ENCODE measurements around the gene QPCTL.
"Not testable (repeated sequence)": the region's sequence is repeated elsewhere in the genome, so short reads cannot be mapped to it uniquely, and the experiment has no call there.

The QPCTL gene

DNA sequence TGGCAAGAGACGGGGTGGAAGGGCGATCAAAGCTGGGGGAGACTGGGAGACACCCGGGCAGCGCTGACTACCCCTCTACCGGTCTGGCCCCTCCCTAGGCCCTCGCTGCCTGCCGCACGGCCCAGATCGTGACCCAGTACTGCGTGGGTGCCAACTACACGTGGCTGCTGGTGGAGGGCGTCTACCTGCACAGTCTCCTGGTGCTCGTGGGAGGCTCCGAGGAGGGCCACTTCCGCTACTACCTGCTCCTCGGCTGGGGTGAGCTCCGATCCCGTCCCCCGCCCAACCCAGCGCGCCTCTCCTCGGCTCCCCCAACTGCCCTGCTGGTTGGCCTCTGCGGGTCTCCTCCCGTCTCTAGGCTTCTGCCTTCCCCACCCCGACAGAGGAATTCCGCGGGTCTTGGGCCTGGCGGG, 15.6 kb upstream of the QPCTL start:
- peak; percentile 55 to 57 for ATAC-seq

DNA sequence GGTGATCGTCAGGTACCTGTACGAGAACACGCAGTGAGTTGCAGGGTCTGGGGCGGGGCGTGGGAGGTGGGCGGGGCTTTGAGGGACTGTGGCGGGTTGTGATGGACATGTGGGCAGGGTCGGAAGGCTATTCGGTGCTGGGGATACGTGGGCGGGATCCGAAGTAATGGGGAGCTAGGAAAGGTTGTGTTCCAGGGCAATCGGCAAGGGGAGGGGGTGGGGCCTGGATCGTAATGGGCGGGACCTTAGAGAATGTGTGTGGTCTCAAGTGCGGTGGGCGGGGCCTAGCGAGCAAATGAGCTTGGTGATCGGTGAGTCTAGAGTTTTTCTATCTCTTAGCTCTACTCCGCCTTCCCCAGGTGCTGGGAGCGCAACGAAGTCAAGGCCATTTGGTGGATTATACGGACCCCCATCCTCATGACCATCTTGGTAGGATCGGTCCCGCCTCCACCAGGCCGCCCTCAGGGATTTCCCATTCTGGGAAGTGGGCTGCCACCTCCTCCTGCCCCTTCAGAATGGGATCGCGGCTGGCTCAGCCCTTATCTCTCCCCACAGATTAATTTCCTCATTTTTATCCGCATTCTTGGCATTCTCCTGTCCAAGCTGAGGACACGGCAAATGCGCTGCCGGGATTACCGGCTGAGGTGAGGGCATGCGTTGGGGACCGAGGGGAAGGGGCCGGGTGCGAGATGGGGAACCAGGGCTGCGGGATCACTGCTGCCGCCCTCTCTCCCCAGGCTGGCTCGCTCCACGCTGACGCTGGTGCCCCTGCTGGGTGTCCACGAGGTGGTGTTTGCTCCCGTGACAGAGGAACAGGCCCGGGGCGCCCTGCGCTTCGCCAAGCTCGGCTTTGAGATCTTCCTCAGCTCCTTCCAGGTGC, 14.9 kb upstream of the QPCTL start:
- peak; percentile 61 to 66 for ATAC-seq

DNA sequence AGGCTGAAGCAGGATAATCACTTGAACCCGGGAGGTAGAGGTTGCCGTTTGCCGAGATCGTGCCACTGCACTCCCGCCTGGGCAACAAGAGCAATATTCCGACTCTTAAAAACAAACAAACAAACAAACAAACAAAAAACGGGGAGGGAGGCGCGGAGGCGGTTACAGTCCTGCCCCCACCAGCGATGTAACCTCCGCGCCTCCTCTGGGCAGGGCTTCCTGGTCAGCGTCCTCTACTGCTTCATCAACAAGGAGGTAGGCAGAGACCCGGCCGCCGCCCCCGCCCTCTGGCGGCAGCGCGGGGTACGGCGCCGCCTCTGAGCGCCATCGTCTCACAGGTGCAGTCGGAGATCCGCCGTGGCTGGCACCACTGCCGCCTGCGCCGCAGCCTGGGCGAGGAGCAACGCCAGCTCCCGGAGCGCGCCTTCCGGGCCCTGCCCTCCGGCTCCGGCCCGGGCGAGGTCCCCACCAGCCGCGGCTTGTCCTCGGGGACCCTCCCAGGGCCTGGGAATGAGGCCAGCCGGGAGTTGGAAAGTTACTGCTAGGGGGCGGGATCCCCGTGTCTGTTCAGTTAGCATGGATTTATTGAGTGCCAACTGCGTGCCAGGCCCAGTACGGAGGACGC, 11.0 kb upstream of the QPCTL start:
- ATAC-seq: peak; percentile 79 to 81

DNA sequence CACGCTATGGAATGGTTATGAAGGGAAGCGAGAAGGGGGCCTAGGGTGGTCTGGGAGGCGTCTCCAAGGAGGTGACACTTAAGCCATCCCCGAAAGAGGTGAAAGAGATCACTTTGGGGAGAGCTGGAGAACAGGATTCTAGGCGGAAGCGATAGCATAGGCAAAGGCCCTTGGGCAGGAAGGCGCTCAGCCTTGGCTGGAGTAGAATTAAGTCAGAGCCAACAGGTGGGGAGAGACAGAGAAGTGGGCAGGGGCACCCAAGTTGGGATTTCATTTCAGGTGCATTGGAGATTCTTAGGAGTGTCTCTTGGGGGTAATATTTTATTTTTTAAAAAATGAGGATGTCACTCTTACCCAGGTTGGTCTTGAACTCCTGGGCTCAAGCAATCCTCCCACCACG, 10.3 kb upstream of the QPCTL start:
- no peak for ATAC-seq

DNA sequence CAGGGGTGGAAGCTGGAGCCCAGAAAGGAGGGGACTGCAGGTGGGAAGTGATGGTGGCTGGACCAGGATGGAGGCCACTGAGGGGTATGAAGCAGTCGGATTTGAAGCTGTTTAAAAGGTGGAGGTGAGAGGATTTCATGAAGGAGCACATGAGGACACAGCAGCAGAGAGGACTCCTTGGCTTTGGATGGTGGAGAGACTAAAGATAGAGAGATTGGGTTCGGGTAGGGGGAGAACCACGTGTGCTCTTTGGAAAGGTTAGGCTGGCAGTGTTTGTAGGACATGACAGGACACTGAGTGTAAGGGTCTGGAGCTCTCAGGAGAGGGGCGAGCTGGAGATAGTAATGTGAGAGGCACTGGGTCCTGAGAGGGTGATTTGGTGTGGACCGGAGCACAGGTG, 9.6 kb upstream of the QPCTL start:
- ATAC-seq: no peak

DNA sequence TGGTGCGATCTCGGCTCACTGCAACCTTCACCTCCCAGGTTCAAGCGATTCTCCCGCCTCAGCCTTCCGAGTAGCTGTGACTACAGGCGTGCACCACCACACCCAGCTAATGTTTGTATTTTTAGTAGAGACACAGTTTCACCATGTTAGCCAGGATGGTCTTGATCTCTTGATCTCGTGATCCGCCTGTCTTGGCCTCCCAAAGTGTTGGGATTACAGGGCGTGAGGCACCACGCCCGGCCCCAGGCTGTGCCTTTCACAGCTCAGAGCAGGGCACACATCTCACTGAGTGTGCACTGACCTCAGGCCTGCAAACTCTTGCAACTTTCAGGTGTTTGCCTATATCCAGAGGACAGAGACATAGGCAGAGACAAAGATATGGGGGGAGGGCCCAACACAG, 7.4 kb upstream of the QPCTL start:
- not testable (repeated sequence) for ATAC-seq

DNA sequence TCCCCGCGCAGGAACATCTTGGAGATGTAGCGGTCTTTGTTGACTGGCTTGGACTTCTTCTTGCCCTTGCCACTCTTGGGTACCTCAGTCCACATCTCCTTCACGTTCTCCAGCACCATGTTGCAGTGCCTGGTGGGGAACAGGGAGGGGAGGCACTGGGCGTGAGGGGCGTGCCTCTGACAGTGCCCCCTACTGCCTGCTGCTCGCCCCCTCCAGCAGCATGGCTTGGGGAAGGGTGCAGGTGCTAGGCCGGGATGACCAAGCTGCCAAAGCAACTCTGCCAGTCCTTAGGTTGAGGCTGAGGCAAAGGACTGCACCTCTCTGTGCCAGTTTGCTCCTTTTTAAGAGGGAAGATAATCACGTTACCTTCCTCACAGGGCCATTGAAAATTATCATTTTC, 4.9 kb upstream of the QPCTL start:
- ATAC-seq: no peak

DNA sequence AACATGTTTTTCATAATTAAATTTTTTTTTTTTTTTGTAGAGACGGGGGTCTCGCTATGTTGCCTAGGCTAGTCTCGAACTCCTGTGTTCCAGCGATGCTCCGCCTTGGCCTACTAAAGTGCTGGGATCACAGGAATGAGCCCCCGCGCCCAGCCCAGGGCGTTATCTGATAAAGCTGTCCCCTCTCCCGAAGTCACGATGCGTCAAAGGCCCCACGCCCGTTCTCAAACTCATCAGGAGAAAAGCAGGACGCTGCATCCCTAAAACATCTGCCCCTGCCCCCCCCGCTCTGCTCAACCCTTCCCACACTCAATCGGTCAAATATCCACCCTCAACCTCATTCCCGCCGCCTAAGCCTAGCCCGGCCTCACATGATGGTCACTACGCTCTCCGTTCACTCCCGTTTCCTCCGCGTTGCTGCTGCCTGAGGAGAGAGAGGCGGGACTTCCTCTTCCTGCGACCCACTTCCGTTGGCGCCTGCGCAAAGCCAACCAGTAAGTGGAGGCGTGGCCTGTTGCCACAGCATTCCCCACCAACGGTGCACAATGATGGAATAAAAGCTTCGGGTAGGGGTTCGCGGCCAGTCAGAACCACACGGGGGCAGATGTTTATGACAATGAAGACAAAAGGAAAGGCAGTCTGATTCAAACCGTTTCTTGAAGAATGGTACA, 815 bp upstream of the QPCTL start, which contains the start of gene SNRPD2:
SNRPD2 (minus strand) TSS at position 438 of the 671 bp plus-strand sequence; CDS start at position 373, 65 bp downstream.
- peak; percentile 37 to 49 for ATAC-seq

DNA sequence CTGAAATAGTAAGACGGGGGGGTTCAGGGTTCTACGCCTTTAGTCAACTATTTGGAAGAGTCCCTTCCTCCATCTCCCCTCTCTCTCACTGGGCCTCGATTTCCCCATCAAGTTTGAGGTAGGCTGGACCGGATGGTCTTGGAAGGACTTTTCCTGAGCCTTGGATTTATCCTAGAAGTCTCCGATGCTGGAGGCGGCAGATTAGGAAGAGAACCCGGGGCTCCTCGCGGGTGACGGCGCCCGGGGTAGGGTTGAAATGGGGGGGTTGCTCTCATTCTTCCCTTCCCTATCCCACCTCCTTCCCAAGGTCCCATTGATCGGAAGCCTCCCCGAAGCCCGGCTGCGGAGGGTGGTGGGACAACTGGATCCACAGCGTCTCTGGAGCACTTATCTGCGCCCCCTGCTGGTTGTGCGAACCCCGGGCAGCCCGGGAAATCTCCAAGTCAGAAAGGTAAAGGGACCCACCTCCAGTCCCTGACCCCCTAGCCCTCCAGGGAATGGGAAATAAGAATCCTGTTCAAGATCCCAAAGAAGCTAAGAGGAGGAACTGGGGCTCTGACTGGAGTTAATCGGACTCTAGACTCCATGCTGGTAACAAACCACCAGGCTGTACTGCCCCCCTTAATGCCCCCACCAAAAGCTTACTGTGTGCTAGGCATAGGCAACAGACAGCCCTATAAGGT, 781 bp downstream of the QPCTL start:
- ATAC-seq: no peak

DNA sequence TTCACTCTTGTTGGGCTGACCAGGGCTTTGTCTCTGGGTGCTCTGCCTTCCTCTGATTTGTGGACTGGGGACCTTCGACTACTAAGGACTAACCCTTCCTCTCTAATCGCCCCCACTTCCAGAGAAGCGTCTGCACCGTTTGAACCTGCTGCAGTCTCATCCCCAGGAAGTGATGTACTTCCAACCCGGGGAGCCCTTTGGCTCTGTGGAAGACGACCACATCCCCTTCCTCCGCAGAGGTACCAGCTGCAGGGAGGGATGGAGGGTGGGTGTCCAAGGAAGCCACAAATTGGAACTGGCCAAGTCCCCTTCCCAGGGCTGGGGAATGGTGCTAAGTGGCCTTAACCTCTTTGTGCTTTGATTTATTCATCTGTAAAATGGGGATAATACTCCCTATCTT, 9.2 kb downstream of the QPCTL start:
- no peak for ATAC-seq

DNA sequence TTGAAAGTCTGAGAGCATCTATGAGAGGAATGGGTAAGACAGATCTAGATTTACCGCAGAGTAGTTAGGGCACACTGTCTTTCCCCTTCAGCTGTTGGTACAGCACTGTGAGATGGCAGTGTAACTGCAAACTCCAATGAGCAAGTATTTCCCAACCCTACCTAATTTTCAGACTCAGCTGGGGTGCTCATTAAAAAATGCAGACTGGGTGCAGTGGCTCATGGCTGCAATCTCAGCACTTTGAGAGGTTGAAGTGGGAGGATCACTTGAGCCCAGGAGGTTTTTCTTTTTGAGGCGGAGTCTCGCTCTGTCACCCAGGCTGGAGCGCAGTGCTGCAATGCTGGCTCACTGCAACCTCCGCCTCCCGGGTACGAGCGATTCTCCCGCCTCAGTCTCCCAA, 12.6 kb downstream of the QPCTL start:
- ATAC-seq: no peak

DNA sequence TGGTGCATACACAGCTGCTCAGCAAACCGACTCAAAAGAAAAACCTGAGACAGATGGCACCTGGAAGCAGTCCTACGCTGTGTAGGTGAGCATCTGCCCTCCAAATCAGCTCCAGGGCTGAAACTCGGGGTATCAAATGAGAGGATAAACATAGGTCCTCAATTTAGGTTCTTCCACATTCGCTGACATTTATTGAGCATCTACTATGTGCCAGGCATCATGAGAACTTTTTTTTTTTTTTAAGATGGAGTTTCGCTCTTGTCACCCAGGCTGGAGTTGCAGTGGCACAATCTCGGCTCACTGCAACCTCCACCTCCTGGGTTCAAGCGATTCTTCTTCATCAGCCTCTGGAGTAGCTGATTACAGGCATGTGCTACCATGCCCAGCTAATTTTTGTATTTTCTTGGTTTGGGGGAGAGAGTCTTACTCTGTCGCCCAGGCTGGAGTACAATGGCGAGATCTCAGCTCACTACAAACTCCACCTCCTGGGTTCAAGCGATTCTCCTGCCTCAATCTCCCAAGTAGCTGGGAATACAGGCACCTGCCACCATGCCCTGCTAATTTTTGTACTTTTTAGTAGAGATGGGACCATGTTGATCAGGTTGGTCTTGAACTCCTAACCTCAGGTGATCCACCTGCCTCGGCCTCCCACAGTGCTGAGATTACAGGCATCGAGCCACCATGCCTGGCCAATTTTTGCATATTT, 13.4 kb downstream of the QPCTL start:
- no peak for ATAC-seq

DNA sequence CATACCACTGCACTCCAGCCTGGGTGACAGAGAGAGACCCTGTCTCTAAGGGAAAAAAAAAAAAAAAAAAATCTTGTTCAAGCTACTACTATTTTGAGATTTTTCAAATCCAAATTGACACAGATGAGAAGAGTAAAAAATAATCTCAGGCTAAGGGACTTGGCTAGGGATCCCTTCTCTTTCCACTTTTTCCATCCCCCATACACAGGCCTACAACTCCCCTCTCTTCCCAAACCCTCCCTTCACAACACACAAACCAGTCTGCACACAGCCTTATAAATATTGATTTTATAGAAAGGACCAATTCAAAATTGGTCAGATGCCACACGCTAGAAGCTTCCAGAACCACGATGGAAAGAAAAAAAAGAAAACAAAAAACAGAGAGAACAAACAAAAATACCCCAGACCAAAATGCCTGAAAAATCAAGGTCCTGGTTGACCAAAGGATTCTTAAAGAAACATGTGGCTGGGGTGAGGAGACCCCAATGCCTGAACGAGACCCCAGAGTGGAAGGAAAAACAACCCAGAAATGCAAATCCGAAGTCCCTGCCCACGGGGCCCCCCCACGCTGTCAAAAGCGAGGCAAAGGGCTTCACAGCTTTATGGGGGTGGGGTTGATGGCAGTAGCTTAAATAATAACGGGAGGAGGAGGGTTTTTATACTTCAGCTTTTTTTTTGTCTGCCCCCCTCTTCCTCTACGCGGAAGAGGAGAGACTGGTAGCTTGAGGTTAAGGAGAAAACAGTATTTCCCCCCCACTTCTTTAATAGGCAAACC, 18.1 kb downstream of the QPCTL start:
- no peak for ATAC-seq

DNA sequence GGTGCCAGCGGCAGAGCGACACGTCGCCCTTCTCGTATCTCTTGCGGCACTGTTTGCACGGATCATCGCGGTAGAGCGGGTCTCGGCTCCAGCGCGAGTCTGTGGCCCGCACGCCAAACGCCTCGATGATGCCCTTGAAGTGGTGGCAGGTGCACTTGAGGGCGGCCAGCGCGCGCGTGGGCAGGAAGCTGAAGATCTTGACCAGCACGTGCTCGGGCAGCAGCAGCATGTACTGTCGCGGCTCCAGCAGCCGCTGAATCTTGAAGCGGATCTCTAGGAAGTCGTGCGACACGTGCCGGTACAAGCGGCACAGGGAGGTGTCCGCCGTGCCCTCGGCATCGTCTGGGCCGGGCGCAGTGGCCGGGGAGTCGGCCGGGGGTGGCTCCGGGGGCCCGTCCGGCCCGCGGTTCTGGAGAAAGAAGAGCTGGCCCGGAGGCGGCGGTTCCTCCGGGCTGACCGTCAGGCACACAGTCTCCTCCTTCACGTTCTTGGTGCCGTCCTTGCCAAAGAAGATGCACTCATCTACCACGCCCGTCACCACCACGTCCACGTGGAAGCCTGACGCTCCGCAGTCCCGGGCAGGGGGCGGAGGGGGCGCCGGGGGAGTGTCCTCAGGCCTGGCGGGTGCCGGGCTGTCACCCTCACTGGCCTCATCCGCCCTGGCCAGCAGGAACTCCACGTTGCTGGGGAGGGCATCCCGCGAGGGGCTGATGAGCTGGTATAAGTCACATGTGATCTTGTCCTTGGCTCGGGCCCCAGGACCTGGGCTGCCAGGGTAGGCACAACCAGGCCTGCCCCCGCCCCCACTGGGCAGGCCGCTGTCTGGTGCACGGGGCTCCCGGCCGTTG, 19.6 kb downstream of the QPCTL start:
- no peak for ATAC-seq

DNA sequence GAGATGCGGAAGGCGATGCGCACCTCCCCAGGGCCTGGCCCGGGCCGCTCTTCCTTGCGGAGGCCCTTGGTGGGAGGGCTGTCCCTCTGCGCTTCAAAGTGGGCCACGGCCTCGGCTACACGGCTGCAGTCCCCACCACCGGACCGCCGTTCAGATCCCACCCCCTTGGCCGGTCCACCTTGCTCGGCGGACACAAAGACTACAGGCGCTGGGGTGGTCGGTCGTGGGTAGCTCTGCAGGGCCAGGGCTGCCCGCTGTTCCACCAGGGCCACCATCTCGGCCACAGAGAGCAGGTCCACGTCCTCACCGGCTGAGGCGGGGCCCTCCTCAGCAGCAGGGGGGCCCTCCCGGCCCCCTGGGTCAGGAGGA, 20.2 kb downstream of the QPCTL start:
- ATAC-seq: no peak

DNA sequence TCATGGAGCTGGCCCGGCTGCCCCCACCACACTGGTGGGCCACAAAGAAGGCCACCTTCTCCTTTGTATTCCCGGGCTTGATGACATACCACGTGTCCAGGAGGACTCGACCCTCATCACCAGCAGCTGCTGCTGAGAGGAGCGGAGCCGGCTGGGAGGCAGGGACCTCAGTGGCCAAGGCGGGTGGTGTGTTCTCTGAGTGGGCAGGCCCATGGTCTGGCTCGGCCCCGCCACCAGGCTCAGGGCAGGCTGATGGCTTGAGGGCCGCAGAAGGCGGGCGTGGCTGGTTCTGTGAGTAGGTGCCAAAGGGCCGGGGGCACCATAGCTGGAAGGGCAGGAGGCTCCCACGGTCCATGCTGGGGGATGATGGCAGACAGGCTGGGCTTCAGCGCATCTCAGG, 20.7 kb downstream of the QPCTL start:
- no peak for ATAC-seq

DNA sequence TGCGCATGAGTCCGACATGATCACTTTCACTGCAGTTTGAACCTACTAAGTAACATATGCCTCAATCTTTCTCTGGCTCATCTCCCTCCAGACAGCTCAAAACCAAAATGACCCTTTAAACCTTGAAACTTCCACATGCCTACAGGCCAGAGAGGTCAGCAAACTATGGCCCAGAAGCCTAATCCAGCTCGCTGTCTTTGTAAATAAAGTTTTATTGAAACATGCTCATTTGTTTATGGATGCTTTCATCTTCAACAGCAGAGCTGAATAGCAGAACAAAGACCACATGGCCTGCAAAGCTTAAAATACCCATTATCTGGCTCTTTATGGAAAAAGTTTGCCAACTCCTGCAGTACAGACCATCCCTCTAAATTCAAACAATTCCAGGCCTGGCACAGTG, 22.7 kb downstream of the QPCTL start:
- ATAC-seq: no peak

DNA sequence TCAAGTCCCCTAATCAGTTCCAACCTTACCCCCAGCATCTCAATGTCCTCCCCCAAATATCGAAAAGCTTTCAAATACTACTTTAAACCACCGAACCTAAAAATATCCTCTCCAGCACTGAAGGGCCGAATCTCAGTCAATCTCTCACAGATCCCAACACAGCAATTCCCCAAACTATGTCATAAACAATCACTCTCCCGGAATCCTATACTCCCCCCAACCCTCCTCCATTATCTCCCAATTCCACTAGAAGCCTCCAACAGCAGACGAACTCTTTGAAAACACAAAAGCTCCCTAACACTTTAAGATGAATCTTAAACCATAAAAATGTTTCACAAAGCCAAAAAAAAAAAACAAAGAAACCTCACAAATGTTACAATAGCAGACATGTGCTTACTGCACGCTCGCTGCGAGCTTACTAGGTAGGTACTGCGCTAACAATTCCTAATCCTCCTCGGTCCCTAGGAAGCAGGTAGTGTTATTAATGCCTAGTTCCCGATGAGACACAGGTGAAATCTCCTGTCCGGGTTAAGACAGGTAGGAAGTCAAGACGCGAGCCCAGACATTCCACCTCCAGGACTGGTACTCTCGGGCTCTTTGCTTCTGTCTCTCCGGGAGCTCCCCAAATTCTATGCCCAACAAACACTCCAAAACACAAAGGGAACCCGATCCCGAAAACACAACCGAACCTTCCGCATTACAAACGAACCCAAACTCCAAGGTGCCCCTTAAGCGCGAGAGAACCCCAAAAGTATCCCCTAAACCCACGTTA, 24.1 kb downstream of the QPCTL start:
- no peak for ATAC-seq

DNA sequence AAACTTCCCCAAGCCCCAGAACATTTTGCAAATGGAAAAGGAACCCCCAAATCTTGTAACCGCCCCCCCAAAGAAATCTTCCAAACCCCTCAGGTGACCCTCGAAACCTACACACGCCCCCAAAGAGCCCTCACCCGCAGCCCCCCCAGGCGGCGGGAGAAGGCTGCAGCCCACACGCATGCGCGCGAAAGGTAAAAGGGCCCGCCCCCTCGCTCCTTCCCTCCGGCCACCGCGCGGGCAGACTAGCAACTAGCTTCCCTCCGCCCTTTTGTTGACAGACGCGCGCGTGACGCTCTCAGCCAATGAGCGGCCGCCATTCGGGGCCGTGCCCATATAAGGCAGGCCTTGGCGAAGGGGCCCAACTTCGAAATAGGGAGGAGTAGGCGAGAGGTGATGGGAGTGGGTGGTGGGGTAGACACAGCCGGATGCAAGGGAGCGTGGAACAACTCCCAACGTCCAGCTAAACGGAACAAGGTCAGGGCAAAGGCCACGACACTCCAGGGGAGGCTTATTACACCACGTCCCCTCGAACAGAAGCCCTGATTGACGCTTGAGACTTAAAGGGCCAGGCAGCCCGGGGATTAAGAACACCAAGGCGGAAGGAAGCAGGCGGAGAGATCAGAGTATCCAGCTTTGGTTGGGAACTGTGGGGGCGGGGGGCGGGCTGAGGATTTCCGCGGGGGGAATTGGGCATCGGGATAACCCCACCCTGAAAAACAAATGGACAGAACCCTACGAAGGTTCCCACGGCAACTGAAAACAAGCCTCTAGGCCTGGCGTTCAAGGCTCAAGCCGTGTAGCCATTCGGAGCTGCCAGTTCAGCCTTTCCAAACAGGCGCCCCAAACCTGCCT, 24.9 kb downstream of the QPCTL start:
- ATAC-seq: peak; percentile 97 to 98

Data from activated CD4-positive, CD25-positive, alpha-beta regulatory T cell treated with anti-CD3 and anti-CD28 coated beads, Interleukin-2, amount 50 U/mL, for 24 hours (primary cell).